ENCODE data around the gene DOK4.

- TF ChIP-seq POLR2A (IDR thresholded peaks at IDR 0.05), result no peak
- TF ChIP-seq, protein P1, sequence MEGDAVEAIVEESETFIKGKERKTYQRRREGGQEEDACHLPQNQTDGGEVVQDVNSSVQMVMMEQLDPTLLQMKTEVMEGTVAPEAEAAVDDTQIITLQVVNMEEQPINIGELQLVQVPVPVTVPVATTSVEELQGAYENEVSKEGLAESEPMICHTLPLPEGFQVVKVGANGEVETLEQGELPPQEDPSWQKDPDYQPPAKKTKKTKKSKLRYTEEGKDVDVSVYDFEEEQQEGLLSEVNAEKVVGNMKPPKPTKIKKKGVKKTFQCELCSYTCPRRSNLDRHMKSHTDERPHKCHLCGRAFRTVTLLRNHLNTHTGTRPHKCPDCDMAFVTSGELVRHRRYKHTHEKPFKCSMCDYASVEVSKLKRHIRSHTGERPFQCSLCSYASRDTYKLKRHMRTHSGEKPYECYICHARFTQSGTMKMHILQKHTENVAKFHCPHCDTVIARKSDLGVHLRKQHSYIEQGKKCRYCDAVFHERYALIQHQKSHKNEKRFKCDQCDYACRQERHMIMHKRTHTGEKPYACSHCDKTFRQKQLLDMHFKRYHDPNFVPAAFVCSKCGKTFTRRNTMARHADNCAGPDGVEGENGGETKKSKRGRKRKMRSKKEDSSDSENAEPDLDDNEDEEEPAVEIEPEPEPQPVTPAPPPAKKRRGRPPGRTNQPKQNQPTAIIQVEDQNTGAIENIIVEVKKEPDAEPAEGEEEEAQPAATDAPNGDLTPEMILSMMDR (IDR thresholded peaks at IDR 0.05), result no peak
- no peak for TF ChIP-seq EP300 (IDR thresholded peaks at IDR 0.05)
Observed at GRCh38 chr16:57501492-57501891, 15.2 kb upstream of the DOK4 start.

Data from tibial nerve (tissue), 4 donors.